Stromal cell of bone marrow (primary cell): ENCODE data around the gene STRIP1.

ENCODE experiments used
- DNase-seq: peaks from one replicate; pipeline ENCODE4 v3.0.0-alpha.2; 2012; ENCODE audit warnings: low read depth

Gene STRIP1

GRCh38 chr1:110098222-110099026 lies 64.0 kb downstream of the STRIP1 start:
- DNase-seq: no peak

GRCh38 chr1:110100335-110100734 lies 65.9 kb downstream of the STRIP1 start:
- no peak for DNase-seq

DNA sequence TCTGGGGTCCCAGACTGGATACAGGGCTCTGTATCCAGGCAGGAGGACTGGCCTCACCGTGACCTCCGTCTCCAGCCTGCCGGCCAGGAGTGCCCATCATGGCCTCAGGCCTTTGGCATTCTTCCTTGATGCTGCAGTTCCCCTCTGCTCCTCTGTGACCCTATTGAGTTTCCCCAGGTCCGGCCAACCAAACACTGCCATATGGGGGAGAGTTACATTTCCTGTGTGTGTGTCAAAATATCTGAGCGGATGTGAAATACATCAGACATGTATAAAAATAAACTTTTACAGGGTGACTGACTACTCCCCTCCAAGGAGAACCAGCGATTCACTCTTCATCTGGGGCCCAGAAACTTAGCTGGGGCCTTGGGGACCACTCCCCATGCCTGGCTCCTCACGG lies 67.7 kb downstream of the STRIP1 start:
- no peak for DNase-seq
